GM10847 (cell line): ENCODE measurements around the gene C6orf15.

Experiments
- POLR2A ChIP-seq: IDR thresholded peaks from 2 replicates; pipeline ENCODE4 v1.6.1; 2011; ENCODE audit not compliant: insufficient read length; ENCODE audit errors: extremely low read depth

The C6orf15 gene

DNA sequence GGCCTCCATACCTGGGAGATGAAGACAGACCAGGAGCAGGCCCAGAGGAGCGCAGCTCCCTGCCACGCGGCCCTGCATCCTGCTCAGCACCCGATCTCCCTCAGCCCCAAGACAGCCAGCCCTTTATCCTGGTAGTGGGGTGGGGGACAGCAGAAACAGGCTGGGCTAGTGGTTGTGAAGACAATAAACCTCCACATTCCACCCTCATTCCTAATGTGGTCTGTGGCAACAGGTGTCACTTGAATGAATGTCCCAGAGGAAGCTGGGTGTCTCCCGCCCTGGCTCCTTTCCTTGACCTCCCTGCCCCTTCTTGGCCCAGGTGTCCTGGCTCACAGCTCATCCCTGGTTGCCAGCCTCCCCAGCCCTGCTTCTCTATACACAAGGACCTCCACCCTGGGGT is at the start of gene C6orf15:
TSS of gene C6orf15 (minus strand) at position 98 of the 400 bp plus-strand sequence. CDS start at position 78, 20 bp downstream.
- no peak for TF ChIP-seq POLR2A

DNA sequence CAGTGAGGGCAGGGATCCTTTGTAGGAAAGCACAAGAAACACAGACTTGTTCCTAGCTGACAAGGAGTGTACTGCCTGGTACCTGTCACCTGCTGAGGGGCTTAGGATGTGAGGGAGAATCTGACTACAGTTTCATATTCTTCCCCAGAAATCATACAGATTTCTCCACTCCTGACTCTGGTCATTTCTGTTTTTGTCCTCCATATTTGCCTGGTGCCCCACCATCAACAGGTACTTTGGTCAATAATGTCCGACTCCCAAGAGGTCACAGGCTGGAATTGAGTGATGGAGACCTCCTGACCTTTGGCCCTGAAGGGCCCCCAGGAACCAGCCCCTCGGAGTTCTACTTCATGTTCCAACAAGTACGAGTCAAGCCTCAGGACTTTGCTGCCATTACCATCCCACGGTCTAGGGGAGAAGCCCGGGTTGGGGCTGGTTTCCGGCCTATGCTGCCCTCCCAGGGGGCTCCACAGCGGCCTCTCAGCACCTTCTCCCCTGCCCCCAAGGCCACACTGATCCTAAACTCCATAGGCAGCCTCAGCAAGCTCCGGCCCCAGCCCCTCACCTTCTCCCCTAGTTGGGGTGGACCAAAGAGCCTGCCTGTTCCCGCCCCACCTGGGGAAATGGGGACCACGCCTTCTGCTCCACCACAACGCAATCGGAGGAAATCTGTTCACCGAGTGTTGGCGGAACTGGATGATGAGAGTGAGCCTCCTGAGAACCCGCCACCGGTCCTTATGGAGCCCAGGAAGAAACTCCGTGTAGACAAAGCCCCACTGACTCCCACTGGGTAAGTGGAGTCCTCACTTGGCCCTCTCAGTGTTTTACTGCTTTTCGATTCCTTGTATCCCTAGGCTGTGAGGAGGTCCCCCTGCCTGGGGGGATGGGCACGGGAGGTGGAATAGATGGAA is 49.1 kb upstream of the C6orf15 start:
- no peak for TF ChIP-seq POLR2A

- no peak for TF ChIP-seq POLR2A
Measured at GRCh38 chr6:31158863-31159855, 46.8 kb upstream of the C6orf15 start.

- TF ChIP-seq POLR2A = peak; percentile 23
Measured at GRCh38 chr6:31158140-31158862, 45.9 kb upstream of the C6orf15 start, which contains the start of gene TCF19. Gene TCF19, plus strand, starts transcription at chr6:31158589. Its CDS starts 881 bp downstream, at chr6:31159470.

GRCh38 chr6:31157513-31158139 is 45.3 kb upstream of the C6orf15 start, which contains the start of gene CCHCR1:
Gene CCHCR1, minus strand, starts transcription at chr6:31157802. Its CDS starts 202 bp downstream, at chr6:31157600.
- TF ChIP-seq POLR2A = no peak

DNA sequence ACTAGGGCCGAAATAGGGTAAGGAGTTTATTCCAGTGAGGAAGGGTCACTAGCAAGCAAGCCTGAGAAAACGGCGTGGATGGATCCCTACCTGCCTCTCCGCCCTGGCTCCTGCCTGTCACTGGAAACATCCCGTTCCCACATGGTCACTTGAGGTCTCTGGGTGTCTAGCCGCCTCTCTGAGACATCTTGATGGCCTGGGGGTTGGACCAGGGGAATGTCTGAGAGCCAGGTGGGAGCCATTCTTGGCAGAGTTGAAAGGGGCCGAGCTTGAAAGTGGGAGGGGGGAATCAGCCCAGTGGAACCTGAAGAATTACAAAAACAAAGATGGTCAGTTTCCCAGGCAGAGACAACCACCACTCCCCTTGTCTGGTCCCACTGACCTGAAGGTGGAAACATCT is 44.3 kb upstream of the C6orf15 start:
- TF ChIP-seq POLR2A = no peak

DNA sequence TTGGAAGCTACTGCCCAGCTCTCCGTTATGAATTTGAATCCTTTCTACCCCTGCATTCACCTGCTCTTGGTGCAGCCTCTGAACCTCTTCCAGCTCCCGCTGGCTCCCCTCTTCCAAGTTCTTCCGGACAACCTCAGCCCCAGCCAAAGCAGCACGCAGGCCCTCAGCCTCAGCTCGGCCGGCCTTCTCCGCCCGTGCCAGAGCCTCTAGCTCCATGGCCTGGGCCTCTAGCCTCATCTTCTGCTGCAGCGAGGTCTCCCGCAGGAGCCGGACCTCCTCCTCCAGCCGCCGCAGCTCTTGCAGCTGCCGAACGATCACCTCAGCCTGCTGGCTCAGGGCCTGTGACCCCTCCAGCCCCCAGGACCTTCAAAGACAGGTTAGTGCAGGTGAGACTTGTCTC is 42.1 kb upstream of the C6orf15 start:
- no peak for TF ChIP-seq POLR2A

- no peak for TF ChIP-seq POLR2A
Measured at GRCh38 chr6:31152781-31153180, 40.4 kb upstream of the C6orf15 start.

GRCh38 chr6:31149827-31150447 is 37.6 kb upstream of the C6orf15 start:
- no peak for TF ChIP-seq POLR2A

DNA sequence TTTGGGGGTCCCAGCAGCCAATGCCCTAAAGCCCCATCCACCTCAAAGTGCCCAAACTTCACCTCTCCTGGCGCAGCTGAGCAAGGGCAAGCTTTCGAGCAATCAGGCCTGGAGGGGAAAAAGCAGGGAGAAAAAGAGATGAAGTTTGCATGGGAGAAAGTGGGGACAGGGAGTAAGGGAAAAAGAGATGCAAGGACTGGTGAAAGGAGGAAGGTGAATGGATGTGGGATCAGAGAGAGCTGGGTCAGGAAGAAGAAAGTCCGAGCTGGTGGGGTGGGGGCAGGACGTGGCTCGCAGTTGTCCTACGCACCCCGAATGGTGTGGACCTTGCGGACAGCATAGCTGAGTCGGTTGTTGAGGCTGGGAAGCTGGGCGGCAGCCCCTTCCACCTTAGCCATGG is 33.0 kb upstream of the C6orf15 start:
- TF ChIP-seq POLR2A = no peak

- TF ChIP-seq POLR2A = no peak
Measured at GRCh38 chr6:31144970-31145340, 32.6 kb upstream of the C6orf15 start.

GRCh38 chr6:31144296-31144969 is 32.1 kb upstream of the C6orf15 start:
- TF ChIP-seq POLR2A = no peak

GRCh38 chr6:31143148-31143547 is 30.8 kb upstream of the C6orf15 start:
- no peak for TF ChIP-seq POLR2A
